ENCODE measurements around the gene WDFY4.
A peak's percentile ranks its signal among the peaks of the same experiment; 100 is the strongest.

The WDFY4 gene

GRCh38 chr10:48964038-48964437, 279.4 kb downstream of the WDFY4 start:
- ChIA-PET CTCF (interaction anchor here (1.0 to 1.1 kb wide), 2 partner anchors 18 to 308 kb away, joined by 3 read pairs; no protein-coding TSS in a partner anchor), POLR2A (no interaction called here)
- Histone ChIP-seq H3K36me3 (ENCODE audit: control insufficient read depth in 2 of 2, insufficient read depth in 1 of 2, low read length in 2 of 2) (no peaks in the 10 kb centered on the region), H3K4me1 (ENCODE audit: control insufficient read depth, insufficient read depth, low read length) (no peaks in the 10 kb centered on the region), H3K27ac (ENCODE audit: extremely low read depth, low read depth, low read length) (no peak overlapping the region), H3K9me3 (ENCODE audit: control insufficient read depth, insufficient read depth, low read depth, low read length) (no peaks in the 10 kb centered on the region), H3K4me3 (ENCODE audit: low read depth, low read length) (no peak overlapping the region)
- TF ChIP-seq ATF2 (tag by site-specific recombination; IDR thresholded peaks at IDR 0.05; ENCODE audit: low read depth) (peak; percentile 70), ZNF571 (tag by site-specific recombination; IDR thresholded peaks at IDR 0.05) (no peak), MEIS1 (CRISPR knock-in tag; IDR thresholded peaks at IDR 0.05; ENCODE audit: borderline replicate concordance) (no peak), ZBTB17 (tag by site-specific recombination; IDR thresholded peaks at IDR 0.05) (no peak), ZFP37 (tag by site-specific recombination; IDR thresholded peaks at IDR 0.05) (no peak), ZNF416 (tag by site-specific recombination; IDR thresholded peaks at IDR 0.05) (no peak), BCL11A (tag by site-specific recombination; IDR thresholded peaks at IDR 0.05; ENCODE audit: low read depth) (no peak), PRDM1 (tag by site-specific recombination; IDR thresholded peaks at IDR 0.05) (peak; percentile 73), ZNF776 (tag by site-specific recombination; IDR thresholded peaks at IDR 0.05; ENCODE audit: borderline replicate concordance) (no peak)

GRCh38 chr10:48965460-48965859, 280.8 kb downstream of the WDFY4 start:
- TF ChIP-seq ZNF311 (tag by site-specific recombination; IDR thresholded peaks at IDR 0.05; ENCODE audit: borderline replicate concordance) = no peak
- no peak for TF ChIP-seq ZNF580 (tag by site-specific recombination; IDR thresholded peaks at IDR 0.05)
- no peak for TF ChIP-seq ZNF146 (tag by site-specific recombination; IDR thresholded peaks at IDR 0.05)
- TF ChIP-seq ZNF692 (tag by site-specific recombination; IDR thresholded peaks at IDR 0.05) = no peak
- TF ChIP-seq ZBTB8A (tag by site-specific recombination; IDR thresholded peaks at IDR 0.05) = no peak
- no peak for TF ChIP-seq ZNF169 (tag by site-specific recombination; IDR thresholded peaks at IDR 0.05)
- no peak for TF ChIP-seq KLF8 (tag by site-specific recombination; IDR thresholded peaks at IDR 0.05)
- TF ChIP-seq PRDM10 (tag by site-specific recombination; IDR thresholded peaks at IDR 0.05) = no peak
- no peak for TF ChIP-seq ZBTB21 (tag by site-specific recombination; IDR thresholded peaks at IDR 0.05)
- no peak for TF ChIP-seq YY1 (tag by site-specific recombination; IDR thresholded peaks at IDR 0.05)
- no peak for TF ChIP-seq OVOL3 (tag by site-specific recombination; IDR thresholded peaks at IDR 0.05)
- Histone ChIP-seq H3K9me3 (ENCODE audit: control insufficient read depth, insufficient read depth, low read depth, low read length) (no peaks in the 10 kb centered on the region), H3K4me1 (ENCODE audit: control insufficient read depth, insufficient read depth, low read length) (no peaks in the 10 kb centered on the region), H3K36me3 (ENCODE audit: control insufficient read depth in 2 of 2, insufficient read depth in 1 of 2, low read length in 2 of 2) (no peaks in the 10 kb centered on the region), H3K27ac (ENCODE audit: extremely low read depth, low read depth, low read length) (no peak overlapping the region), H3K4me3 (ENCODE audit: low read depth, low read length) (no peak overlapping the region)
- ChIA-PET POLR2A (no interaction called here), CTCF (no interaction called here)

Measured in HEK293 (cell line).